Fibroblast of lung (primary cell): ENCODE results near the gene DCHS2. TPM values are rescaled to one million over a fixed set of nuclear protein-coding genes. Genes with fewer than 3 reads are reported as not detected.
"Not testable (repeated sequence)": the region's sequence is repeated elsewhere in the genome, so short reads cannot be mapped to it uniquely, and the experiment has no call there.

ENCODE experiments used
- DNase-seq, 2 donors: peaks; one replicate each; pipeline versions ENCODE4 v3.0.0 to v3.0.0-alpha.2; 2010; ENCODE audit warnings: low read depth in 2 of 2
- H2AFZ ChIP-seq: 2 replicates; pipeline ENCODE4 v1.5.1; 2012; ENCODE audit warnings: low read length, control low read depth, inconsistent platforms
- H3K27ac ChIP-seq: 2 replicates; pipeline ENCODE4 v1.5.1; 2011; ENCODE audit warnings: low read length, control low read depth; ENCODE audit not compliant: insufficient read depth
- H3K27me3 ChIP-seq: 2 replicates; pipeline ENCODE4 v1.5.1; 2011; ENCODE audit warnings: mild to moderate bottlenecking, low read length; ENCODE audit not compliant: control insufficient read depth, insufficient read depth
- H3K36me3 ChIP-seq: 2 replicates; pipeline ENCODE4 v1.5.1; 2011; ENCODE audit warnings: low read length; ENCODE audit not compliant: control insufficient read depth, insufficient read depth
- H3K4me1 ChIP-seq: 2 replicates; pipeline ENCODE4 v1.5.1; 2011; ENCODE audit warnings: low read length; ENCODE audit not compliant: control insufficient read depth, insufficient read depth; ENCODE audit errors: extremely low read depth
- H3K4me2 ChIP-seq: 2 replicates; pipeline ENCODE4 v1.5.1; 2011; ENCODE audit warnings: low read length, control low read depth; ENCODE audit not compliant: insufficient read depth; ENCODE audit errors: extremely low read depth
- H3K4me3 ChIP-seq, 4 experiments: fragments of 200-600 bp in 1 of 4; sonication (generic) in 1 of 4; replicated peaks in 1 of 4; 2 replicates each; pipeline ENCODE4 v1.5.1; 2011 to 2016; ENCODE audit warnings: low read length in 4 of 4, low read depth in 3 of 4, mild to moderate bottlenecking in 3 of 4, control low read depth in 2 of 4, inconsistent platforms in 1 of 4, mixed read lengths in 1 of 4; ENCODE audit not compliant: insufficient read depth in 1 of 4; ENCODE audit errors: control extremely low read depth in 1 of 4
- H3K79me2 ChIP-seq: 2 replicates; pipeline ENCODE4 v1.5.1; 2012; ENCODE audit warnings: mild to moderate bottlenecking, low read length, inconsistent platforms; ENCODE audit not compliant: control insufficient read depth, insufficient read depth
- H3K9ac ChIP-seq: 2 replicates; pipeline ENCODE4 v1.5.1; 2011; ENCODE audit warnings: mild to moderate bottlenecking, low read length, control low read depth; ENCODE audit not compliant: insufficient read depth
- H3K9me3 ChIP-seq: 2 replicates; pipeline ENCODE4 v1.5.1; 2012; ENCODE audit warnings: low read depth, low read length; ENCODE audit not compliant: control insufficient read depth, insufficient read depth
- H4K20me1 ChIP-seq: 2 replicates; pipeline ENCODE4 v1.5.1; 2011; ENCODE audit warnings: low read length; ENCODE audit not compliant: control insufficient read depth, insufficient read depth; ENCODE audit errors: extremely low read depth
- CTCF ChIP-seq, 2 donors: IDR thresholded peaks in 1 of 2; conservative IDR thresholded peaks in 1 of 2; 1 replicate in 1 of 2; 2 replicates in 1 of 2; pipeline ENCODE4 v1.5.1; 2011 to 2012; ENCODE audit warnings: low read length in 2 of 2, control low read depth in 1 of 2, inconsistent platforms in 1 of 2, low read depth in 1 of 2, mild to moderate bottlenecking in 1 of 2
- EZH2 ChIP-seq: IDR thresholded peaks from 2 replicates; pipeline ENCODE4 v1.5.1; 2012; ENCODE audit warnings: low read length, control low read depth, mild to moderate bottlenecking; ENCODE audit errors: missing control alignments
- polyA plus RNA-seq, 2 donors: library from polyadenylated mRNA; depleted of rRNA in 1 of 2; stranded (reverse) in 1 of 2; unstranded in 1 of 2; fragments of >200 nt; gene quantifications; 2 replicates each; pipeline ENCODE4 v1.2.1, GENCODE V29; 2011 to 2012; ENCODE audit warnings: missing spikeins in 1 of 2
- total RNA-seq: library from RNA; depleted of rRNA; stranded (reverse); fragments of >200 nt; gene quantifications from 2 replicates; pipeline ENCODE4 v1.2.1, GENCODE V29; 2014

DCHS2 gene
- total and polyA plus RNA-seq, 2 donors (not counting 1 experiment from before 2014, with no cell fraction given): not detected

GRCh38 chr4:154222875-154223274 lies 268.7 kb downstream of the DCHS2 start:
- Histone ChIP-seq H2AFZ (no peak overlapping the region), H3K27me3 (no peaks in the 10 kb centered on the region), H4K20me1 (no peaks in the 10 kb centered on the region), H3K4me2 (no peak overlapping the region), H3K79me2 (no peaks in the 10 kb centered on the region), H3K27ac (no peak overlapping the region), H3K4me1 (no peaks in the 10 kb centered on the region), H3K36me3 (no peaks in the 10 kb centered on the region), H3K9me3 (no peaks in the 10 kb centered on the region), H3K4me3 (no peak overlapping the region), H3K9ac (no peak overlapping the region)
- no peak for DNase-seq
- TF ChIP-seq CTCF (conservative IDR thresholded peaks at IDR 0.05 in 1 of 2, IDR thresholded peaks at IDR 0.05 in 1 of 2; ENCODE audit: low read depth in 1 of 2, low read length in 2 of 2) (no peak), EZH2 (no peak)

GRCh38 chr4:154218051-154218450 lies 273.5 kb downstream of the DCHS2 start:
- TF ChIP-seq CTCF (conservative IDR thresholded peaks at IDR 0.05 in 1 of 2, IDR thresholded peaks at IDR 0.05 in 1 of 2; ENCODE audit: low read depth in 1 of 2, low read length in 2 of 2) (no peak), EZH2 (no peak)

GRCh38 chr4:154217384-154217783 lies 274.2 kb downstream of the DCHS2 start:
- not testable (repeated sequence) for H2AFZ ChIP-seq, H3K9me3 ChIP-seq, H3K9ac ChIP-seq

More at GRCh38 chr4:154218051-154218450, 273.5 kb downstream of the DCHS2 start:
- no peak overlapping the region for H2AFZ ChIP-seq
- H4K20me1 ChIP-seq: no peaks in the 10 kb centered on the region
- no peak overlapping the region for H3K27ac ChIP-seq
- no peak overlapping the region for H3K4me2 ChIP-seq
- no peak overlapping the region for H3K4me3 ChIP-seq
- H3K9ac ChIP-seq: no peak overlapping the region
- no peaks in the 10 kb centered on the region for H3K4me1 ChIP-seq
- H3K36me3 ChIP-seq: no peaks in the 10 kb centered on the region
- no peaks in the 10 kb centered on the region for H3K79me2 ChIP-seq
- H3K27me3 ChIP-seq: no peaks in the 10 kb centered on the region
- no peak for DNase-seq
- H3K9me3 ChIP-seq: no peaks in the 10 kb centered on the region

More at GRCh38 chr4:154217384-154217783, 274.2 kb downstream of the DCHS2 start:
- H3K4me3 ChIP-seq, H3K4me2 ChIP-seq, DNase-seq, H3K79me2 ChIP-seq, H3K27me3 ChIP-seq, H3K27ac ChIP-seq, H4K20me1 ChIP-seq, H3K4me1 ChIP-seq, H3K36me3 ChIP-seq: not testable (repeated sequence)
